ENCODE measurements around the gene CAPN15. TPM values are rescaled to one million over a fixed set of nuclear protein-coding genes. Genes with fewer than 3 reads are reported as not detected.
"Not testable (repeated sequence)": the region's sequence is repeated elsewhere in the genome, so short reads cannot be mapped to it uniquely, and the experiment has no call there.

The CAPN15 gene
- 60.1 TPM for total RNA-seq

GRCh38 chr16:527015-527903, at the start of gene CAPN15:
Gene CAPN15 (plus strand): TSS chr16:527712. CDS start chr16:546839, 19,127 bp downstream.
- DNase-seq (ENCODE audit: low spot score): peak; percentile 90

- not testable (repeated sequence) for DNase-seq (ENCODE audit: low spot score)
These were observed 49.2 kb upstream of the CAPN15 start for GRCh38 chr16:478287-478686.

DNA sequence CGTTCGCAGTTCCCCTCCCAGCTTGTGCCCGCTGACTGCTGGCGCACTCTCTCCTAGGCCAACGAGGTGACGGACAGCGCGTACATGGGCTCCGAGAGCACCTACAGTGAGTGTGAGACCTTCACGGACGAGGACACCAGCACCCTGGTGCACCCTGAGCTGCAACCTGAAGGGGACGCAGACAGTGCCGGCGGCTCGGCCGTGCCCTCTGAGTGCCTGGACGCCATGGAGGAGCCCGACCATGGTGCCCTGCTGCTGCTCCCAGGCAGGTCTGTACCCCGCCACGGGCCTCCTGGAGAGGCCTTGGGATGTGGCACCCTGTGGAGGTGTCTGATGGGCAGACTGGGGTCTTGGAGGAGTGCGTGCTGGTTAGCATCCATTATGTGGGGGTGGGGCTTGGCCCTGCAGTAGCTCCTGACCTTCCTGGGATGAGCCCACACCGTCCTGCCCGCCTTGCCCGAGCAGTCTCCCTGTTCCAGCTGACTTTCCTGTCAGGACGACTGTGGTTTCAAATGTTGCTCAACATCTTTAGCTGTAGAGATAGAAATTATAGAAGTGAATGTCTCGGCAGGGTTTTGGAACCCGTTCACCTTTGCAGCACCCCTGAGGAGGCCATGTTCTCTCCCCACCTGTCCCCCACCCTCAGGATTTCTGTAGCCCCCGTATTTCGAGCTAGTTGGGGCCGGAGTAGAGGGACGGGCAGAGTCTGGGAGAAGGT, 44.9 kb upstream of the CAPN15 start:
- DNase-seq (ENCODE audit: low spot score): no peak

DNA sequence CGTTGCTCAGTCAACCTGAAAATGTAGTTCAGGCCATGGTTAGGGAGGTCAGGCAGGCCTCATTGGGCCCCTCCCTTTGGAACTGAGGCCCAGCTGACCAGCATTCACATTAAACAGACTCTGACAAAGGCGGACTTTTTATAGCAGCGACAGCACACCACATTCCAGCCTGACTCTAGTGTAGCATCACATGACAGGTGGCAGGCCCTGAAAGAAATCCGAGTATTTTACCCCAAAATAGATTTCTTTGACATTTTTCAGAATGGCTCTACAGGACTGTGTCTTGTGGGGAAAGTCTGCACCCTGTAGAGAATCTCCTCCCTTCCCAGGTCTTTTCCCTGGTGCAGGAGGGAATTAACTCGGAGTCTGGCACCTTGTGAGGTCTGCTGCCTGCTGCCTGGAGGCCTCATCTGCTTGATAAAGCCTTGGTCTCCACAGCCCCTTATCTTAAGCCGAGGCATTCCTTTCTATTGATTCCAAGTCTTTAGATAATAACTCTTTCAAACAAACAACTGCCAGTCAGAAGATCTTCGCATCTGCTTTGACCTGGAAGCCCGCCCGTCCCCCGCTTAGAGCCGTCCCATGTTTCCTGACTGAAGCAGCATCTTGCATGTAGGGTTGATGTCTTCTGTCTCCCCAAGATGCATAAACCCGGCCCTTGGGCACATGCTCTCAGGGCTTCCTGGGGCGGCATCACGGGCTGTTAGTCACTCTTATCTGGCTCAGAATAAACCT, 44.0 kb upstream of the CAPN15 start:
- no peak for DNase-seq (ENCODE audit: low spot score)

DNA sequence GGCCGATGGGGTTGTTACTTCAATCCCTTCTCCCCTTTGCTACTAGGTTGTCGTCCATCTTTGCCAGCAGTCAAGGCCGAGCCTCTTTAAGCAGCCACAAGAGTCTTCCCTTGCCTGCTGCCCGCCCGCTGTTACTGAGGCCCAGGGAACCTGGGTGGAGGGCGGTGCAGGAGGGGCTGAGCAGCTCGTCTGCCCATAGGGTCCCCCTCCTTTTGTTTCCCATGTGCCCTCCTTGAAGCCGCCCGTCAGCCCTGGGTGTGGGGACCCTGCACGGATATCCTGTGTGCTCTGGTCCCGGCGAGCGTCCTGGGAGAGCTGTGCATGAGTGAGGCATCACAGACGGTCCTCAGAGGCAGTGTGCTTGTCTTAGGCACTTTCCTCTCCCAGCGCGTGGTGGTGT, 37.9 kb upstream of the CAPN15 start:
- DNase-seq (ENCODE audit: low spot score): no peak

- no peak for DNase-seq (ENCODE audit: low spot score)
These were observed 36.7 kb upstream of the CAPN15 start for GRCh38 chr16:490768-491167.

- no peak for DNase-seq (ENCODE audit: low spot score)
These were observed 36.1 kb upstream of the CAPN15 start for GRCh38 chr16:491220-491919.

- no peak for DNase-seq (ENCODE audit: low spot score)
These were observed 35.2 kb upstream of the CAPN15 start for GRCh38 chr16:492211-492875.

- not testable (repeated sequence) for DNase-seq (ENCODE audit: low spot score)
These were observed 32.8 kb upstream of the CAPN15 start for GRCh38 chr16:494676-495075.

DNA sequence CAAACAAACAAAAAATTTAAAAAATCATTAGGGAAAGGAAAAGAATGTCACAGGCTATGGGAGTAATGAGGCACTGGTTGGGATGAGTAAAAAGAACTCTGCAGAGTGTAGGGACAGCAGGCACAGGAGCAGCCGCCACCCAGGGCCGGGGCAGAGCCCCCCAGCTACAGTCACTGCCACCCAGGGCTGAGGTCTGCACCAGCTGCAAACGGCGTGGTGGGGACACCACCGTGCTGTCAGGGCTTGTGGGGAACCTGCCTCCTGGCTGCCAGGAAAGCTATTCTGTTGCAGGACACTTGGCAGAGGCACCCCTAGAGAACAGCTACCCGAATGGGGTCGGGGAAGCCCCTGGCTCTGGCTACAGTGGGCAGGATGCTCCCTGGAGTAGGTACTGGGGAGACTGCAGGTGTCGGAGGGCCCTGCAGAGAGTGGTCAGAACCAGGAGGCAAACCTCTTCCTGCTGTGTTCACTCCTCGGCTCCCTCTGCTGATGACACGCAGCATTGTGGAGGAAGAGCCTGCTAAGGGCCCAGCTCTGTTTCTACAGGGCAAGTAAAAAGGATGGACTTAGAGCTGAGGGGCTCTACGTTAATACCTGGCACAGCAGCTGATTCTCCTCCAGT, 32.3 kb upstream of the CAPN15 start:
- DNase-seq (ENCODE audit: low spot score): no peak

- DNase-seq (ENCODE audit: low spot score): no peak
These were observed 31.2 kb upstream of the CAPN15 start for GRCh38 chr16:496097-496886.

GRCh38 chr16:497258-497657, 30.3 kb upstream of the CAPN15 start:
- DNase-seq (ENCODE audit: low spot score): no peak

DNA sequence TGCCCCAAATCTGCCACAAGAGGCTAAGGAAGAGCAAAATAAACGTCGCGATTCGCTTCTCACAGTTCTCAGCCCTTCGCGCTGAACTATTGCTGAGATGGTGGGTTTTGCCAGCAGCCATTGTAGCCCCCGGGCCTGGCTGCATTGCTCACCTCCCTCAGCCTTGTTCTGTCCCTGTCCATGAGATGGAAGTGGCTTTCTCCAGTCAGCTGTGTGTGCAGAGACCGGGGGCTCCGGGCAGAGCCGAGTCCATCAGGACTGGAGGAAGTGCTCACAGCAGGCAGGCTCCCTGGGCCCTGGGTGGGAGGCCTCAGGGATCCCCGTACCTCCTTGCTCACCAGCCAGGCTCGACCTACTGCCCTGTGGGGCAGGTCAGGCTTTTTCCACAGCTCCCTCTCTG, 27.6 kb upstream of the CAPN15 start:
- DNase-seq (ENCODE audit: low spot score): no peak

GRCh38 chr16:500709-501108, 26.8 kb upstream of the CAPN15 start:
- no peak for DNase-seq (ENCODE audit: low spot score)

- no peak for DNase-seq (ENCODE audit: low spot score)
These were observed 25.2 kb upstream of the CAPN15 start for GRCh38 chr16:502179-502943.

- no peak for DNase-seq (ENCODE audit: low spot score)
These were observed 24.1 kb upstream of the CAPN15 start for GRCh38 chr16:503150-504071.

GRCh38 chr16:505479-506245, 21.9 kb upstream of the CAPN15 start:
- DNase-seq (ENCODE audit: low spot score): no peak
